HG03469 (cell line): ENCODE results near the gene SSTR1.

ENCODE experiments used
- ATAC-seq: cut with Tn5 transposase; IDR thresholded peaks from one replicate; pipeline ENCODE4 v1.9.1; 2021; ENCODE audit warnings: mild to moderate bottlenecking, moderate library complexity, moderate number of reproducible peaks; ENCODE audit not compliant: unreplicated experiment

SSTR1 gene

GRCh38 chr14:38202444-38203191, 5.1 kb upstream of the SSTR1 start:
- ATAC-seq: no peak

- no peak for ATAC-seq
Measured at GRCh38 chr14:38203929-38204718, 3.6 kb upstream of the SSTR1 start.

GRCh38 chr14:38204719-38205115, 3.0 kb upstream of the SSTR1 start:
- no peak for ATAC-seq

- ATAC-seq: no peak
Measured at GRCh38 chr14:38205119-38205813, 2.4 kb upstream of the SSTR1 start.

- ATAC-seq: no peak
Measured at GRCh38 chr14:38205949-38206665, 1.6 kb upstream of the SSTR1 start.

GRCh38 chr14:38206689-38207376, 871 bp upstream of the SSTR1 start:
- ATAC-seq: no peak

- ATAC-seq: no peak
Measured at GRCh38 chr14:38207377-38207735, 348 bp upstream of the SSTR1 start.

GRCh38 chr14:38208618-38209562, 1.2 kb downstream of the SSTR1 start:
- no peak for ATAC-seq

- ATAC-seq: no peak
Measured at GRCh38 chr14:38209572-38210557, 2.2 kb downstream of the SSTR1 start.

GRCh38 chr14:38210587-38211216, 3.0 kb downstream of the SSTR1 start:
- ATAC-seq: no peak

- ATAC-seq: no peak
Measured at GRCh38 chr14:38211255-38211735, 3.6 kb downstream of the SSTR1 start.

- ATAC-seq: no peak
Measured at GRCh38 chr14:38212111-38212510, 4.4 kb downstream of the SSTR1 start.

GRCh38 chr14:38213001-38213400, 5.3 kb downstream of the SSTR1 start:
- no peak for ATAC-seq

GRCh38 chr14:38217553-38217952, 9.8 kb downstream of the SSTR1 start:
- ATAC-seq: no peak

- ATAC-seq: no peak
Measured at GRCh38 chr14:38221077-38221476, 13.4 kb downstream of the SSTR1 start.

GRCh38 chr14:38224338-38224737, 16.6 kb downstream of the SSTR1 start:
- ATAC-seq: no peak

- no peak for ATAC-seq
Measured at GRCh38 chr14:38225946-38226345, 18.2 kb downstream of the SSTR1 start.

- no peak for ATAC-seq
Measured at GRCh38 chr14:38226366-38226765, 18.7 kb downstream of the SSTR1 start.
